GM19467 (cell line): ENCODE results near the gene THAP6.
"Not testable (repeated sequence)": the region's sequence is repeated elsewhere in the genome, so short reads cannot be mapped to it uniquely, and the experiment has no call there.

Experiments
- ATAC-seq: cut with Tn5 transposase; IDR thresholded peaks from one replicate; pipeline ENCODE4 v1.9.1; 2021; ENCODE audit warnings: mild to moderate bottlenecking, moderate library complexity; ENCODE audit not compliant: unreplicated experiment

The THAP6 gene, protein sequence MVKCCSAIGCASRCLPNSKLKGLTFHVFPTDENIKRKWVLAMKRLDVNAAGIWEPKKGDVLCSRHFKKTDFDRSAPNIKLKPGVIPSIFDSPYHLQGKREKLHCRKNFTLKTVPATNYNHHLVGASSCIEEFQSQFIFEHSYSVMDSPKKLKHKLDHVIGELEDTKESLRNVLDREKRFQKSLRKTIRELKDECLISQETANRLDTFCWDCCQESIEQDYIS

DNA sequence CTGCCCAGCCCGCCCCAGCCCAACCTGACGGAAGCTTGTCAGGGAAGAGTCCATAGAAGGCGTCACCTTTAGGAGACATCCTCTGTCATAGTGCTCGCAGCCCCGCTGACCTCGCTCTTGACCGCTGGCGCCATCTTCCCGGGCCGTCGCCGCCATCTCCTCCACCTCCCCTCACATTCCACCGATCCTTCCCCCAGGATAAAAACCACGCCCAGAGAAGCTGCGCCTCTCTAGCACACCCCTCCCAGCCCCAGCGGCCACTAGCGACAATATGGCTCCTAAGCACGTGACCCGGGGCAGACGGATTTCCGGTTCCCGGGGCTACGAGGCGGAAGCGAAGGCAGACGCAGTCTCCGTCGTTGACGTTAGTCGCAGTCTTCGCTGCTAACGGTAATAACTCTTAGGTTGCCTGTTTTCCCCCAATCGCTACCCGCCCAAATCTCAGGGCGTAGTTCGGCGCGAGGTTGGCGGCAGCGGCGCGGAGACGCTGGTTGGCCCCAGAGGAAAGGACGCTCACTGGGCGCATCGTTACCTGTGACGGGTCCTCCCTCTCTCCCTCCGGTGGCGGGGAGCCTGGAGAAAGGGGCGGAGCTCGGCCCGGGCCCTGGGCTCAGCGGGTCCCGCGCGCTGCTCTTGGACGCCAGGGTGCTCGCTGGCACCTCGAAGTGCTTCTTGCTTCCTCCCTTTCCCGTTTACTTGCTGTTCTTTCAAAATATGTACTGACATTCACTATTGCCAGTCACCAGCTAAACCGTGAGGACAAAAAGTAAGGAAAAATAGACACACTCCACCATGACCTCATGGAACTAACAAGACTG, at the start of gene THAP6, which contains the start of gene RCHY1:
THAP6 (plus strand) TSS at position 343 of the 818 bp plus-strand sequence. CDS start 980 bp downstream, outside the sequence.
RCHY1 (minus strand) TSS at position 273 of the 818 bp plus-strand sequence; CDS start at position 156, 117 bp downstream.
- ATAC-seq: peak; percentile 94

DNA sequence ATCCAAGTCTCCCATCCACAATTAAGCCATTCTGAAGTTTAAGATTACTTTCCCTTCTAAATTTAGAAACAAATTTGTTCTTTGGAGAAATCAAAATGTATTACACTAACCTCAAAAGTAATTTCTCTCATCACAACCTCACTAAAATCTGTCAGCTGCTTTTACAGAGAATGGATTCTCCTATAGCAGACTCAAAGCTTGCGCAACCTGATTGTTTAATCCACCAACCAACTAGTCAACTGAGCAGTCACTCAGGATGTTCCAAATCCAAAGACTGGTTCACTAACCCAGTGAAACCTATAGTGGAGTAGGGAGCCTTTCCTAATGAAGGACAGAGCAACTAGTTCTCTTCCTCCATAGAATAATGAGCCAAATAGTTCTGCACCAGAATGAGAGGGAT, 44.4 kb upstream of the THAP6 start:
- ATAC-seq: no peak

DNA sequence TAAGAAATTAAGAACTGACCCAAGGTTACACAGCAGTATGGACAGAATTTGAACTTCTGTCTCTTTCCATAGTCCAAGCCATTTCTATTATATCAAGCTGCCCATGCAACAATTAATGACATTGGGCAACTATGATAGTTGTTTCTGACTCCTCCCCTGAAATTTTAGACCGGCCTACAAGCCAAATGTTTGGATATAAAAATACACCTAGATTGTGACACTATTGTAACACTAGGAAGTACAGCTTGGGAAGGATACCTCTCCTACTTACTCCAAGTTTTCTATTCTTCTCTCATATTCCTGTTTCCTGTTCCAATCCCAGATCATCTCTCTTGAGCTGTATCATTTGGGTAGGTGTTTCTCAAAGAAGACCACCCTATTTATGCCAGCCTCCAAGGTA, 43.5 kb upstream of the THAP6 start:
- ATAC-seq: no peak

DNA sequence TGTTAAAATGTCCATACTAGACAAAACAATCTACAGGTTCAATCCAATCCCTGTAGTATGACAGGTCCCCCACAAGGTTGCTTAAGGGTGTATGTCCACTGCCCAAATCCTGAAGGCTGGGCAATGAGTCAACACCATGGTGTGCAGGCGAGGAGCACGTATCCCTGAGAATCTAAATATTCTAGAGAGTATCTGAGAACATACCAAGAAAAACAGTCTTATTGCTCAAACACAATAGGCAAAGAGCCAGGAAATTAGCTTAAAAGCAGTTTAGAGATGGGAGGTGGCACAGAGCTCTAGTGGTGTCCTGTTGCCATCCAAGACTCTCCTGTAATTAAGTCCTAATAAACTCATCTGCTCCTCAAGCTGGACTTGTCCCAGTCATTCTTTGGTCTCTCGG, 37.1 kb upstream of the THAP6 start:
- ATAC-seq: no peak

DNA sequence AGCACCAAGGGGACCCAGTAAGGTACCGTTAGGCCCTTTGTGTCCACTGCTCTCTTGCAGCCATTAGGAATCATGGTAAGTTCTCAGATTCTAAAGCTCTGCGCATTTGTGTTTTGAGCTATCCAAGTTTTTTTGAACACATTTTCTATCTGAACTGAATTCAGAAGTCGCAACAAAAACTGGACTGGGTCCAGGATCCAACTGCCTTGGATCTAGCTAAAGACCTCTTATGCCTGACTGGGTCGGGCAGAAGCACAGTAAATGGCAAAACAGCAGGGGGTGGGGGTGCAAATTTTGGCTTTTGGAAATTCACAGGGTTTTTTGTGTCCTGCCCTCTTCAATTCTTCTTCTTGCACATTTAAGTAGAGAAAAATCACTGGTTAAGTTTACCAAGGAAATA, 30.1 kb upstream of the THAP6 start:
- ATAC-seq: no peak

DNA sequence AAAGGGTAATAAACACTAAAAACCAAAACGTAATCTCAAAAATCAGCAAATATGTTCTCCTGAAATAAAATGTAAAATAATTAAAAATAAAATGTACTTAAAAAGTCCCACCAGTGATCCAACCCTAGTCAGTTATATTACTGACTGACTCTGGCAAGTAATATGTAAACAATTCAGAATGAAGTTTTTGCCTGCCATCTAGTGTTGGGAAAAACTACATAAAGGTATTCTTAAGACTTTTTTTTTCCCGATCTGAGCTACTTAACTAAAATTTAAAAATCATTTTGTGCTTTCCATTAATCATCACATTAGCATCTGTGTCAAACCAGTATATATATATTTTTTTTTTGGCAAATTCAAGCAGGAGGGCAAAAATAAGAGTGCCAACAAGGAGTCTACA, 24.1 kb upstream of the THAP6 start:
- ATAC-seq: no peak

DNA sequence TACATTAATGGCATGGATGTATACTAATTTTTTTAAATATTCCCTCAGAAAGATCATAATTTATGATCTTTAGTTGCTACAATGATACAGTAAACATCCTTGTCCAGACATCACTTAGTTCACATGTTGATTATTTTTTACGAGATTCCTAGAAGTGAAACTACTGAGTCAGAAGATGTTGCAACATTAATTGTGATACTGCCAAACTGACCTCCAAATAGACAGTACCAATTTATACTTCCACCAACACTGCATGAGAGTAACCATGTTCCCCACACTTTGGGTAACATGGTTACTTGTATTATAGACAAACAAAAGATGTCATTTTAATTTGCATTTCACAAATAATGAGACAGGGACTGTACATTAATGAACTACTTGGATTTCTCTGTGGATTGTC, 19.7 kb upstream of the THAP6 start:
- ATAC-seq: no peak

DNA sequence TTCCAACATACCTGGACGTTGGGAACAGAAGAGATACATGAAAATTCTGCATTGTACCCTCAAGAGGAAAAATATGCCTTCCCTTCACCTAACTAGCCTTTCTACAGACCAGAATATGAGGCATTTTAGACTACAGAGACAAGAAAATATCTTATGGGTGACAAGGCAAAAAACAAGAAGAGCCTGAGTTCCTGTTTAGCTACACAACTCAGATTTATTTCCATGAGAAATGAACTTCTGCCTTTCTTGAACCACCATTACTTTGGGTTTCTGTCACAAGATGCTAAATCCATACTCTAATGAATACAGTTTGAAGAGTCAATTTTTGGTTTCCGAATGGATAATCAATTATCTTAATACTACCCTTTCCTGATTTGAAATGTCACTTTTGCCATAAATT, 18.8 kb upstream of the THAP6 start:
- ATAC-seq: no peak

DNA sequence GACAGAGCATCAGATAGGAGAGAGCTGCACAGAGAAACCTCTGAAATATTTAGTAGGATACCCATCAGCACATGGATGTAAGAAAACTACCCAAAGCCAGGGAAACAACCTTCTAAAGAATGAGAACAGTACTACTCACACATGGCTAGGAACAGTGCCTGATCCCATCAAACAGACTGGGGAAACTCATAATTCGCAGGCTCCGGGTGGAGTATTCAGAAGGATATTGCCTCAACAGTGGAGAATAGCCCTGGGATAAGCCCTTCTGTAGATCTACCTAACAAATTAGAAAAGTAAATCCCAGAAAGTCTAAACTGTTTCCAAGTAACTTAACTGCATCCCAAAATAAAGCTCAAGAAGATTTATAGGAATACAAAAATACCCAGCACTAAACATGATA, 17.9 kb upstream of the THAP6 start:
- no peak for ATAC-seq

DNA sequence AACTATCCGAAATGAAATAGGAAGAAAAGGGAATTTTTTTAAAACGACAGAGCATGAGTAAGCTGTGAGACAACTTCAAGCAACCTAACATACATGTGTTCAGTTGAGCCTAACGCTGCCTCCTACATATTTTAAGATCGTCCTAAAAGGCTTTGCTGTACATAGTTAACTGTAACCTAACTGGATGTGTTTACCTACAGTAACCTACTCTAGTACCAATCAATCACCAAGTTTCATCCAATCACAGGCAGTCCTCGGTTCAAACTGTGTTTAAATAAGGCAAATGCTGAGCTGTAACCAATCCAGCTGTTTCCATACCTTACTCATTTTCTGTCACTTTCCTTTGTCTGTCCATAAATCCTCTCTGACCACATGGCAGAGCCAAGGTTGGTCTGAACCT, 17.1 kb upstream of the THAP6 start:
- no peak for ATAC-seq

DNA sequence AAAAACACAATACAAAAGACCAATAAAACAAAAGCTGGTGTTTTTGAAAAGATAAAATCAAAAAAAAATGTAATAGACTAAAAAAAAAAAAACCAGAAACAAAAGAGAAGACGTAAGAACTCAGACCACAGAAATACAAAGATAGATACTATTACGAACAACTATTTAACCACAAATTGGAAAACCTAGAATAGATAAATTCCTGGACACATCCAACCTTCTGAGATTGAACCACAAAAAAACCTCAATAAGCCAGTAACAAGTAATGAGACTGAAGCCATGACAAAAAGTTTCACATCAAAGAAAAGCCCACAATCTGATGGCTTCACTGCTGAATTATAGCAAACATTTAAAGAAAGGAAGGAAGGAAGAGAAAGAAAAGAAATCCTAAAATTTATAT, 16.2 kb upstream of the THAP6 start:
- no peak for ATAC-seq

DNA sequence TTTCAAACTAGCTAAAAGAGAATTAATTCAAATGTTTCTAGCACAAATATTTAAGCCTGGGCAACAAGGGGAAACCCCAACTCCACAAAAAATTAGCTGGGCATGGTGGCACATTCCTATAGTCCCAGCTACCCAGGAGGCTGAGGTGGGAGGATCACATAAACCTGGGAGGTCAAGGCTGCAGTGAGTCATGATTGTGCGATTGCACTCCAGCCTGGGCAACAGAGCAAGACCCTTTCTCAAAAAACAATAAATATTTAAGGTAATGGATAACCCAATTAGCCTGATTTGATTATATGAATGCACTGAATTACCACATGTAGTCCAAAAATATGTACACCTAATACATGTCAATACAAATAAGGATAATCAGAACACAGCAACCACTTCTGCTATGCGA, 14.4 kb upstream of the THAP6 start:
- no peak for ATAC-seq

DNA sequence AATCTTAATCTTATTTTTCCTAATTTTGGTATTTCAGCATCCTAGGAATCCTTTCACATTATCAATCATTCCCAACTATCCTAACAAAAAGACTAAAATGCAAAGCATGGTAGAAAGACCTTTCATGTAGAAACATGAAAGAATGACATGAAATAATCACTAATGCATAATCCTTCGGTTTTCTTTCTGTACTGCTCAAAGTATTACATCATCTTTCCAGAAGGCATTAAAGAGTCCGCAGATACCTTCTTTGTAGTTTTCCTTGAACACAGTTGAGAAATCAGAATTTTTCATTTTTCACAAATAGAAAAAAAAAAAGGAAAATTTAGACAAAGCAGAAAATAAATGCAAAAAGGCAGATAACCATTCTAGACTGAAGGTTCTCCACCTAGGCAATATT, 11.6 kb upstream of the THAP6 start:
- ATAC-seq: no peak

DNA sequence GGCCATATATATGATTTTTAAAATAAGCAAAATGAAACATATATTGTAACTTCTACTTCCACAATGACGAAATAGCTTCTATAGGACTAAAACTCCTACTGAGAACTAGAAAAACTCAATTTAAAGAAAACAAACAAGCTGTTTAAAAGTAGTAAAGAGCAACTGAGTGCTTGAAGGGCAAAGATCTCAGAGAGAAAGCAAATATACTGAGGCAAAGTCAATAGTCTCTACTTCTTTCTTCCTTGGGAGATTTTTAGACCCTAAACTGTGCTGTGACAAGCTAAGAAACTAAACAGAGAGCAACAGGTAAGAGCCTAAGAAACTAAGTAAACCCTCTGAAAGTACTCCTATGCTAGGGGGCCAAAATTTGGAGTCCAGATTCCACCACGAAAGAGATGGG, 8.6 kb upstream of the THAP6 start:
- no peak for ATAC-seq

DNA sequence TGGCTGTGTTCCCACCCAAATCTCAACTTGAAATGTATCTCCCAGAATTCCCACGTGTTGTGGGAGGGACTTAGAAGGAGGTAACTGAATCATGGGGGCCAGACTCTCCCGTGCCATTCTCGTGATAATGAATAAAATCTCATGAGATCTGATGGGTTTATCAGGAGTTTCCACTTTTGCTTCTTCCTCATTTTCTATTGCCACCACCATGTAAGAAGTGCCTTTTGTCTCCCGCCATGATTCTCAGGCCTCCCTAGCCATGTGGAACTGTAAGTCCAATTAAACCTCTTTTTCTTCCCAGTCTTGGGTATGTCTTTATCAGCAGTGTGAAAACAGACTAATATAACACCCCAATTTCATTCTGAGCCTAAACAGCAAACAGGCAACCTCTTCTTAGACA, 4.7 kb upstream of the THAP6 start:
- not testable (repeated sequence) for ATAC-seq

DNA sequence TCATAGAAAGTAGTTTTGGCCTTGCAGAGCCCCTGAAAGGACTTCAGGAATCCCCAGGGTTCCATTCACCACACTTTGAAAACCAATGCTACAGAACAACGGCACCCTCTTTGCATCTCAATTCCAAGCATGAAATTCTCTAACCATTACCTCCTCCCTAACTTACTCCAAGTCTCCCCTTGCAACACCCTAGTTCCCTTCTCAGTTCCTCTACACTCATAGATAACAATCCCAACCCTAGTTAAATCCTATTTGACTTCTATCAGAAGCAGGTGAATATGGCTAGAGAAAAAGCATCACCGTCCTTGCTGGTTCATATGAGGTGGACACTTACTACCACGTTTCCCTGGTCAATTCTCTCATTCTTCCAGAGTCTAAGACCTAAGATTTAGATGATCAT, 2.4 kb upstream of the THAP6 start:
- ATAC-seq: no peak

DNA sequence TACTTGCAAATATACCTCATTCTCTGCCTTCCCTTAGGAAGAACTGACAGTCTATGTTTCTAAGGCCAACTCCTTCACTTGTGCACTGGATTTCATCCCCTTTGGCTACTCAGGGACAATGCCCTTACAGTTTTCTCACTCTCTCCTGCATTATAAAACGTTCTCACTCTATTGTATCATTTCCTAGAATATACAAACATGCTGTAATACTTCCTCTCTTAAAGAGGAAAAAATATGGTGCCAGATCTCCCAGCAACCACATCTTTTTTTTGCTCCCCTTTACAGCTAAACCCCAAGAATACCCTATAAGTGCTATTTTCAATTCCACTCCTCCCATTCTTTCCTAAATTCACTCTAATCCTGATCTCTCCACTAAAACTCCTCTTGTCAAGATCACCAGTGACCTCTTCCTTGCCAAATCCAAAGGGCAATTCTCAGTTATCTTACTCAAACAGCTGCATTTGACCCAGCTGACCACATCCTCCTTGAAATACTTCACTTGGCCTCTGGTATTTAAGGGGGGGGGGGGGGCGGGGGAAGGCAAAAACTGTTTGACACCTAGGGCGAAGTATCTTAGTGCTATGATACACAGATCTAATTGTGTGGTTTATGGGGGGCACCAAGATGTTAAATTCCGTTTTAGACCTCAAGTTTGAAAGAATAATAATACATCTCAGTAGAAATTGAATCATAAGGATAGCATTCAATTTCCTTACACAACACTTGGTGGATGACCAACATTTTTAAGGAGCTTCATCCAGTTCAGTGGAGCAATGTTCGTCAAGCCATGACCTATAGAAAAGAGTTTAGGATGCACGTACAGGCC, 1.7 kb upstream of the THAP6 start:
- no peak for ATAC-seq

DNA sequence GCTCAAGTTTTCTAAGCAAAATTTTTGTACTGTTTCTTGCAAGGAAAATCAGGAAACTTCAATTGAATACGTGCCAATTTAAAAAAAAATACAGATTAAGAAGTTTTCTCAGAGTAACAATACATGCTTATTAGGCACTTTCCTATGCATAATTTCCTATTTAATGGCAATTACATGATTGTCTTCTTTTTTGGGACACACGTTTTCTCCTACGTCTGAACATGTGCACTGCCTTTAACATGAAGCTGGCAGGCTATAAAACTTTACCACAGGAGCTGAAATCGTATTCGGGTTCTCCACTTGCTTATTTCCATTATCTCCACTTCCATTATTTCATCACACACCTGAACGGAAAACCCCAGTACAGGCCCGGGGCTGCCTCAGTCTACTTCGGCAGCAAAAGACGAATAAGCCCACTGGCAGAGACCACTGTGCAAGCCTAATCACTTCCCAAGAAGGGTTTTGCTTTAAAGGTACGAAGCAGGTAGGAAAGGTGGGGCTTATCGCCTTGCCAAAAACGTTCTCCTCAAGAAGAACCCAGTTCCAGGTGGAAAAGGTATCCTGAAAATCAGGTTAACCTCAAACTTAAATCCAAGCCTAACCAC, 645 bp upstream of the THAP6 start:
- no peak for ATAC-seq

DNA sequence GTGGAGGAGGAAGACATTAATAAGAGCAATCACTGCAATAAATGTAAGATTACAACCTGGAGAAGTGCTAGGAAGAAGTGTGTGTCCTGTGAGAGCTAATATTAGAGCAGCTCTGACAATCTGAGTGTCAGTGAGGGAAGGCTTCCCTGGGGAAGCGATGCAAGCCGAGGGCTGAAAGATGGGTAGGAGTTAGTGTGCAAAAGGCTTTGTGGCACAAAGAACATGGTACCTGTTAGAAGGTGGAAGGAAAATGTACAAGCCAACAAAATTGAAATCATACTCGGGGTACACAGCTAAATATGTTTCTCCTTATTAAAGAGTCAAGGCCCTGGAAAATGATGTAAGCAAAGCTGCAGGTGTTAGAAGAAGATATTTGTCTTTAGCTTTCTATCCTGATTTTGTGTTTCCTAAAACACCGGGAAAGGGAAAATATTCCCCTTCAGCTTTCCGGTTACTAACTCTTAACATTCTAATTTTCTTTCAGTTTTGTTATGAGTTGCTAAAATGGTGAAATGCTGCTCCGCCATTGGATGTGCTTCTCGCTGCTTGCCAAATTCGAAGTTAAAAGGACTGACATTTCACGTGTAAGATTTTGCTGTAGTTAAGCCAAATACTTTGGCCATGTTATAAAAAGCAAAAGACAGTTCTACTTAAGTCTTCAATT, 808 bp downstream of the THAP6 start:
- ATAC-seq: no peak

DNA sequence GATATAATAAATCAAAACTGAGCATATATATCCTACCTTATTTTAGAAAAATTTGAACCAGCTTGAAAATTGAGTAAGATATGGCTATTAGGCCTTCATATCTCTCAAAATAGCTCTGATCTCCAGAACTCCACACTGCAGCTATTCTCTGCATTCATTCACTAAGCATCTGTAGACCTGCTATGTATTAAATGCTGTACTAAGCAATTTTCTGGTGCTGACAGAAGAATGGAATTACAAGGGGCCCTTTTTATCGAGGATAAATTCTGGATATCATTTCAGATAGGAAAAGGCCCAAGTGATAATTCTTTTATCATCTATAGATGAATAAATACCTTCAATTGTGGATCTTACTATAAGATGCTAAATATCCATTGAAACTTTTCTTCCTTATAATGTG, 1.9 kb downstream of the THAP6 start:
- no peak for ATAC-seq

DNA sequence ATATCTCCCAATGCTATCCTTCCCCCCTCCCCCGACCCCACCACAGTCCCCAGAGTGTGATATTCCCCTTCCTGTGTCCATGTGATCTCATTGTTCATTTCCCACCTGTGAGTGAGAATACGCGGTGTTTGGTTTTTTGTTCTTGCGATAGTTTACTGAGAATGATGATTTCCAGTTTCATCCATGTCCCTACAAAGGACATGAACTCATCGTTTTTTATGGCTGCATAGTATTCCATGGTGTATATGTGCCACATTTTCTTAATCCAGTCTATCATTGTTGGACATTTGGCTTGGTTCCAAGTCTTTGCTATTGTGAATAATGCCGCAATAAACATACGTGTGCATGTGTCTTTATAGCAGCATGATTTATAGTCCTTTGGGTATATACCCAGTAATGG, 5.2 kb downstream of the THAP6 start:
- ATAC-seq: not testable (repeated sequence)
